Measurements from ENCODE around the gene EDNRB. TPM values are rescaled to one million over a fixed set of nuclear protein-coding genes. Genes with fewer than 3 reads are reported as not detected.
A peak's percentile ranks its signal among the peaks of the same experiment; 100 is the strongest.

The EDNRB gene
- total and polyA plus RNA-seq, 2 of the 8 experiments (the other 6 are each of a cell fraction or from before 2014, with no cell fraction given) = 15.8 to 73.2 TPM

DNA sequence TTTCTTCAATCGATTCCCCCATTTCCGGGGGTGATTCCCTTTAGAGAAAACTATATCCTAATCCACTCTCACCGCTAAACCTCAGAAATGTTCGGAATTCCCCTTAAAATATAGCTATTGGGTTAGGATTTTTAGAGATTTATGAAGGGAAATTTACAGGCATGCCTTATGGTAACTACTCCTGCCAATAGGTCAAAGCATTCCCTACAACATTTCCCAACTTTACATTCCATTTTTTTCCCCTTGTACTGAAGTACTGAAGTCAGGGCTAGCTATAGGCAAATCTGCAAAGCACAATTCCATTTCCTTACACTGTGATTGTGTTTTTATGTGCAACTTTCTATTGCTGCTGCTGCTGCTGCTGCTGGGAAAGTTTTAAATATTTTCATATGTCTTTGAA lies 2.1 kb downstream of the EDNRB start:
- DNase-seq (ENCODE audit: low read depth in 1 of 2, low spot score in 2 of 2) (no peak), FAIRE-seq (no peak)
- H3K56ac ChIP-seq (replicated peaks; ENCODE audit: insufficient read length, low read depth, low read length) = no peak overlapping the region
- H3K4me2 ChIP-seq (ENCODE audit: insufficient read depth in 1 of 2, low read depth in 2 of 2, low read length in 2 of 2) = peak overlapping the region; percentile 76 to 93; a peak in 2 of 4 replicates
- 0 out of 2 replicates have a peak overlapping the region, but pooled peaks have one; percentile 15 for H2AFZ ChIP-seq (ENCODE audit: low read length)
- POLR2A ChIA-PET (ENCODE audit: partially characterized antibody) = no interaction called here
- no peaks in the 10 kb centered on the region for H3K36me3 ChIP-seq (ENCODE audit: control insufficient read depth in 2 of 4, insufficient read depth in 4 of 4, low read length in 3 of 4)
- CTCF ChIA-PET (ENCODE audit: partially characterized antibody) = interaction anchor here (0.8 to 1.7 kb wide), 3 partner anchors 35 to 130 kb away, joined by 3 to 4 read pairs (median 3); no protein-coding TSS in a partner anchor
- H2BK120ac ChIP-seq (replicated peaks; ENCODE audit: low read depth, low read length) = no peak overlapping the region
- H3K14ac ChIP-seq (ENCODE audit: insufficient read length) = no peak overlapping the region
- H4K20me1 ChIP-seq (replicated peaks in 1 of 2; ENCODE audit: control insufficient read depth in 1 of 2, insufficient read depth in 2 of 2, low read length in 2 of 2) = no peaks in the 10 kb centered on the region
- no peak overlapping the region for H3K27ac ChIP-seq (ENCODE audit: low read depth, low read length)
- H3K4me3 ChIP-seq (ENCODE audit: extremely low read depth in 1 of 4, insufficient read depth in 2 of 4, low read depth in 3 of 4, low read length in 4 of 4) = peak overlapping the region in 1 of 4 experiments; percentile 63; a peak in 2 of 8 replicates
- H3K9me3 ChIP-seq (ENCODE audit: insufficient read depth in 2 of 2, low read depth in 1 of 2, low read length in 1 of 2) = peaks cover 0 to 3% of the 10 kb centered on the region in 2 experiments; a peak in 1 of 4 replicates
- H3K23ac ChIP-seq (ENCODE audit: insufficient read length) = no peak overlapping the region
- no peak overlapping the region for H3K4ac ChIP-seq (replicated peaks; ENCODE audit: insufficient read length, low read depth, low read length)
- H2BK20ac ChIP-seq (ENCODE audit: low read length) = no peak overlapping the region
- H4K8ac ChIP-seq (ENCODE audit: extremely low read depth, insufficient read depth, low read length) = no peak overlapping the region
- H2BK5ac ChIP-seq (ENCODE audit: low read depth, low read length) = no peak overlapping the region
- H3K79me1 ChIP-seq (ENCODE audit: low read depth, low read length) = no peaks in the 10 kb centered on the region
- peaks cover 3 to 54% of the 10 kb centered on the region in 2 experiments; a peak in 3 of 4 replicates for H3K79me2 ChIP-seq (ENCODE audit: control insufficient read depth in 1 of 2, insufficient read depth in 2 of 2, low read length in 2 of 2)
- H3K18ac ChIP-seq (ENCODE audit: extremely low read depth, low read length) = no peak overlapping the region
- peaks cover 0 to 3% (median under 1%) of the 10 kb centered on the region in 4 experiments; a peak in 4 of 7 replicates for H3K27me3 ChIP-seq (replicated peaks in 1 of 4; ENCODE audit: control insufficient read depth in 3 of 4, extremely low read depth in 1 of 4, insufficient read depth in 3 of 4, low read length in 3 of 4)
- H3K9ac ChIP-seq (replicated peaks in 1 of 4; ENCODE audit: extremely low read depth in 1 of 4, low read depth in 3 of 4, low read length in 3 of 4) = no peak overlapping the region
- H3K4me1 ChIP-seq (replicated peaks in 1 of 4; ENCODE audit: control insufficient read depth in 3 of 4, insufficient read depth in 4 of 4, low read length in 3 of 4) = peaks cover 0 to 15% (median 2%) of the 10 kb centered on the region in 4 experiments; a peak in 4 of 7 replicates
- no peak overlapping the region for H2AK5ac ChIP-seq (ENCODE audit: low read depth, low read length)
- H3K23me2 ChIP-seq (ENCODE audit: low read depth, low read length) = peaks cover 12% of the 10 kb centered on the region
- H2BK15ac ChIP-seq (ENCODE audit: low read length) = no peak overlapping the region
- H2BK12ac ChIP-seq (ENCODE audit: low read depth, low read length) = no peak overlapping the region
- 87% methylated on average over 4 of the region's 4 CpGs; no CpG with 5 or more reads in 1 of the 2 experiments for WGBS, 2 experiments (ENCODE audit: extremely low coverage in 1 of 2, insufficient coverage in 1 of 2, insufficient read length in 1 of 2, insufficient replicate concordance in 2 of 2, low coverage in 1 of 2, low lambda C conversion rate in 2 of 2, missing lambda C conversion rate in 1 of 2)
- no peak overlapping the region for H4K91ac ChIP-seq (replicated peaks; ENCODE audit: insufficient read length, low read length)
- no peak overlapping the region for H4K5ac ChIP-seq (ENCODE audit: insufficient read length, low read depth, low read length)
- TF ChIP-seq GABPA (IDR thresholded peaks at IDR 0.05; ENCODE audit: borderline replicate concordance, insufficient read depth, low read length) (no peak), BRCA1 (IDR thresholded peaks at IDR 0.05; ENCODE audit: low read depth, low read length) (no peak), JUN (IDR thresholded peaks at IDR 0.05; ENCODE audit: low read depth, low read length) (no peak), TAF1 (IDR thresholded peaks at IDR 0.05; ENCODE audit: low read depth, low read length) (no peak), TCF12 (IDR thresholded peaks at IDR 0.05; ENCODE audit: low read depth, low read length) (no peak), POU5F1 (IDR thresholded peaks at IDR 0.05; ENCODE audit: low read depth, low read length) (no peak), EP300 (IDR thresholded peaks at IDR 0.05; ENCODE audit: borderline replicate concordance in 1 of 2, low read depth in 2 of 2, low read length in 2 of 2) (no peak), NRF1 (IDR thresholded peaks at IDR 0.05; ENCODE audit: low read depth, low read length) (no peak)
- TF ChIP-seq, protein P1, sequence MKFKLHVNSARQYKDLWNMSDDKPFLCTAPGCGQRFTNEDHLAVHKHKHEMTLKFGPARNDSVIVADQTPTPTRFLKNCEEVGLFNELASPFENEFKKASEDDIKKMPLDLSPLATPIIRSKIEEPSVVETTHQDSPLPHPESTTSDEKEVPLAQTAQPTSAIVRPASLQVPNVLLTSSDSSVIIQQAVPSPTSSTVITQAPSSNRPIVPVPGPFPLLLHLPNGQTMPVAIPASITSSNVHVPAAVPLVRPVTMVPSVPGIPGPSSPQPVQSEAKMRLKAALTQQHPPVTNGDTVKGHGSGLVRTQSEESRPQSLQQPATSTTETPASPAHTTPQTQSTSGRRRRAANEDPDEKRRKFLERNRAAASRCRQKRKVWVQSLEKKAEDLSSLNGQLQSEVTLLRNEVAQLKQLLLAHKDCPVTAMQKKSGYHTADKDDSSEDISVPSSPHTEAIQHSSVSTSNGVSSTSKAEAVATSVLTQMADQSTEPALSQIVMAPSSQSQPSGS (IDR thresholded peaks at IDR 0.05; ENCODE audit: low read length) = no peak

Data from H1 (cell line).